Activated T-cell treated with anti-CD3 and anti-CD28 coated beads for 48 hours (primary cell): ENCODE results near the gene POT1.

ENCODE experiments used
- DNase-seq: peaks from one replicate; pipeline ENCODE4 v3.0.0-alpha.2; 2020; ENCODE audit warnings: low read depth

POT1 gene

DNA sequence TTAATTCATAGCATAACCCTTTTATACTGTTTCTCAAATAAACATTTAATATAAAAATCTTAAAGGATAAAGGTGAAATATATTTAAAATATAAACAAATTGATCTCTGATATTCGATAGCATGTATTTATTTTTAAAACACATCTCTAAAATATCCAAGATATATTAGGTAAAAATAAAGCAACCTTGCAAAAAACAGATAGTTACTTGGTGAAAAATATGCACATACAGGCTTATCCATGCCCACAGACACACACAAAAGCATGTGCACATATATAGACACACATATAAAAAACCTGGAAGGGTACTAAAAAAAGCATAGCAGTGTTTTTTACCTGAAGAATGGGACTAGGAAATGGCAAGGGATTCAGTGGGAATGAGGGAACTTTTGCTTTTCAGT lies 19.8 kb downstream of the POT1 start:
- DNase-seq = no peak

DNA sequence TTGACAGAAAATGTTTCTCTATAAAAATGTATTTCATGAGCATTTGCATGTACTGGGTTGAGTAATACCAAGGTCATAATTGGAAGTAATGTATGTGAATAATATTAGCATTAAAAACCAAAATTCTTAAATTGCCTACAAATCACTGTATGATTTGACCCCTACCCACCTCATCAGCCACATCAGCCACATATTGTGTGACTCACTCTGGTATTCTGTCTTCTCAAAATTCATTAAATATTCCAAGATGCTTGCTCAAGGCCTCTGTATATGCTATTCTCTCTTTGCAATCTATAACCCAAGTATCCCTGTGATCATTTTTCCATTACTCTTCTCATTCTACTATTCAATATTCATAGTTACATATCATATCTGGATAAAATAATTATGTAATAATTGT lies 21.4 kb downstream of the POT1 start:
- no peak for DNase-seq

DNA sequence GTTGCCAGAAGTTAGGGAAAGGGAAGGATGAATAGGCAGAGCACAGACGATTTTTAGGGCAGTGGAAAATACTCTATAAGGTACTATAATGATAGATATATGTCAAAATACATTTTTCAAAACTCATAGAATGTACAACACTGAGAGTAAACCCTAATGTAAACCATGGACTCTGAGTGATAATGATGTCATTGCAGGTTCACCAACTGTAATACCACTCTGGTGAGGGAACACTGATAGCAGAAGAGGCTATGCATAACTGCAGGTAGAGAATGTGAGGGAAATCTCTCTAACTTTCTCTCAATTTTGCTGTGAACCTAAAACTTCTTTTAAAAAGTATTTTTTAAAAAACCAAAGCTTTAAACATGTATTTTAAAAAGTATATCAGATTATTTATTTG lies 22.1 kb downstream of the POT1 start:
- no peak for DNase-seq

DNA sequence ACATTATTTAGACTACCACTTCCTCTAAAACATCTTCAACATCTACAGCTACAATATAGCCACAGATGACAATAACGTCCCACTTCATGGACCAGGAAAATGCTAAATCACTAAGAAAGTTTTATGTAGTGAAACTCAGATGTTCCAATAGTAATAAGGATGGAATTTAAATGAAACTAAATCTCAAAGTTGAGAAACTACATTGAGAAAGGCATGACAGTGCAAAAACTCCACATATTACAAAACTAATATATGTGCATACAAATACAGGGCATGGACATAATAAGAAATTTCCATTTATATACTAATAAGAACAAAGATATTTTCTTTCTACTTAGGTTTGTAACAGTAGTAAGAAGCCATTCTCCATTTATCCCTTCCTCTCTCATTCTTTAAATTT lies 31.1 kb downstream of the POT1 start:
- DNase-seq = no peak

DNA sequence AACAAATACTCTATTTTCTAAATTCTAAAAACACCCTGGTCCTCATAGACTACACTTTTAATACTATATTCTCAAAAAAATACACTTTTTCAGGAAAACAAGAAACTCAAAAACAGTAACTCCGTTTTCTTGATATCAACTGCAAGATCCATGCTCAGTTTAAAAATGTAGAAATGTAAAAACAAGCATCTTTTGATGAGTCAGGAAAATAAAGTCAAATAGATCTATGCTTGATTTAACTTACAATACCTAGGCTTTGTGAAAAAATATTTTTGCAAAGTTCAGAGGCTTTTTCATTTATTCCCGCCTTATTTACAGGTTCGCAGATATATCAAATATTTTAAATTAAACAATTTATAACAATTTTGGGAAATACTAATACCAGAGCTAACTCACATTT lies 33.6 kb downstream of the POT1 start:
- no peak for DNase-seq

DNA sequence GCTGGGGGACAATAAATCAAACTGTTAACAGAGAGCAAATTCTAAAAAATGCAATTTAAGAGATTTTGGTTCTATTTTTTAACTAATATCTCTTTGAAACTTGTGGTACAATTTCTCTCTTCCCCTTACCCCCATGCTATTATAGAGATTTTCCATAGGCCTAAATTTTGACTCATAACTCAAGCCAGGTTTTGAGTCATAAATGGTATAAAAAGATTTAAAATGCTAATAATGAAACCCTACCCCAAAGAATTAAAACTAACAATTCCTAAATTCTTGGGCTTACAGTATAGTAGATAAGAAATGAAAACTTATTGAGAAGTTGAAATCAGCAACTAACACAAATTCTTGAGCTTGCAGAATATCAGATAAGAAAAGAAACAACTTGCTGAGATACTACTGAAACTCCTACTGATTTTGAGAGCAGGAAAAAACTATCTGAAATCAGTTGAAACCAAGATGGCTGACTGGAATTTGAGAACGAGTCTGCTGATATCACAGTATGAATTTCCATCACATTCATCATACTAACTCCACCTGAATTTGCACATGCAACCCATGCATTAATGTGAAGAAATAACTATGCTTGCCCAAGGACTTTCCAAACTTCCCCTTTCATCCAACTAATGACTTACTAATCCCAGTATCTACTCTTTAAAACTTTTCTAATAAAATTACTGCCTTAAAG lies 36.3 kb downstream of the POT1 start:
- DNase-seq = no peak

DNA sequence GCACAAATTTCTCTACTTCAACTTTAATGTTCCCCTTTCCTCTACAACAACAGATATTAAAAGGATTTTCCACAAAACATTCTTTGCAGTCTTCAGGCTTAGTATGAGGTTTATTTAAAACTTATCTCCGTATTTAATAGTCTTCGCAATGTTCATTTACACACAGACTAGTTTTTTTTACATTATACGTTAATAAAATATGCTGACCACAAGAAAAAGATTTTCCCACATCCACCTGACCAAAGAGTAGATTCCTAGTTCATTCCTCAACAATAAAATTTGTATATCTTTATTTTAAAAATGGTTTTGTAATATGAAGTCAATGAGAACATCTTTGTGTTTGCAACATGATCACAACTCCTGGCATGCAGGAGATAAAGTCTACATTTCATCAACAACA lies 42.4 kb downstream of the POT1 start:
- no peak for DNase-seq

DNA sequence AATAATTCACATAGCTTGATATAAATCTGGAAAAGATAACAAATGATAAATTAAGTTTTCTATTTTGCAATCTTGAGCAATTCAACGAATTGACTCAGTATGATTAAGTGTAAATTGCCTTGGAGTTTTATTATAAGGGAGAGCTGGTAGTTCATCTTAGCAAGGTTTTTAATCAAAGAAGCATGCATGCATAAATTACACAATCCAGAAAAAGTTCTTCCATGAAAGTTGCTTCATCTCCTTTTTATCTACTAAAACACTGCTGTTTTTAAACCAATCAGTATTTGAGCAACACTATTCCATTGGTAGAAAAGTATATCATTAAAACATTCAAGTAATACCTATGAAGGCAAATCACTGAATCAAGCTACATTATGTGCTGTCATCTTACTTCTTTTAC lies 47.6 kb downstream of the POT1 start:
- DNase-seq = no peak

DNA sequence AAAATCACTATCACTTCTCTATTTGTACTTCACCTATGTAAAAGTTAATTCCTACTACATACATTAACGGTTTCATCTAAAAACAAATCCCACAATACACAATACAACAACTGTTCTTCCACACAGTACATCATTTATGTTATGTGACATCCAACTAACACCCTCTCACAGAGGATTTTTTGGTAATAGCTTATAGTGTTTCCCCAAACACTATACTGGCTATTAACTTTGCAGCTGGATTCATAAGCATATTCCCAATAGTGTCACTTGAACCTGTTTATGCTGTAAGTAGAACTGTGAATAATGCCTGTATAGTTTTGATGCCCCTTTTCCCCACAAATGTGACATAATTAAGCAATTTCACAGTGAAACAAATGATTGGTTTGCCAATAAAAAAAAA lies 49.9 kb downstream of the POT1 start:
- no peak for DNase-seq

DNA sequence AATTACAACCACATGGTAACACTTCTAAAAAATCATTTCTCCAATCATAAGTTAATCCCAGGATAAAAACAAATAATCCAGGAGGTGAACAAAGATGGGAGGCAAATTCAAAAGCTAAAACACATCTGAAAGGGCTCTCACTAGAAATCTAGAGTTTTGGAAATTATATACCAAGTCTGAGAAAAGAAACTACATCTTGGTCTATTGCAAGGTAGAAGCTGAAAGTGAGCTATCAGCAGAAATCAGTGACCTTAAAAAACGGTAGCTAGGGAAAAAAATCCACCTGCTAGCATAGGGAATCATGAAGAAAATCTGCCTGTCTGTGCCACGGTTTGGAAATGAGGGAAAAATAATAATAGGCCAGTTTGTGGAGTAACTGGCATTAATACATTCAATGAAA lies 50.5 kb downstream of the POT1 start:
- DNase-seq = no peak

DNA sequence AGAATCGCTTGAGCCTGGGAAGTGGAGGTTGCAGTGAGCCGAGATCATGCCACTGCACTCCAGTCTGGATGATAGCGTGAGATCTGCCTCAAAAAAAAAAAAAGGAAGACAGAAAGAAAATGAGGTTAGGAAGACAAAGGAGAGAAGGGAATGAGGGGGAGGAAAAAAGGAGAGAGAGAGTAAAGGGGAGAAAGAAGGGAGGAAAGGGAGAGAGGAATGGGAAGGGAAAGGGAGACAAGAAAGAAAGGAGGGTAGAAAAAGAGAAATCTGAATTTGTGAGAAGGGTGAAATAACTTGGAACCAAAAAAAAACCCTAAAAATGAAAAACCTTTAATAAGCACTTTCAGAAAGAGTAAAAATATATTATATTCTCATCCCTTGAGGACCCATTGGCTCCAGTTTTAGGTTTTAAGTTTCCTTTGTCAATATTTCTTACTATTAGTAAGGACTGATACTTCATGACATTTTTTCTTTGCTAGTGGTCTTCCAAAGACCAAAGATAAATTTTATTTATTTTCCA lies 54.9 kb downstream of the POT1 start:
- DNase-seq = no peak

DNA sequence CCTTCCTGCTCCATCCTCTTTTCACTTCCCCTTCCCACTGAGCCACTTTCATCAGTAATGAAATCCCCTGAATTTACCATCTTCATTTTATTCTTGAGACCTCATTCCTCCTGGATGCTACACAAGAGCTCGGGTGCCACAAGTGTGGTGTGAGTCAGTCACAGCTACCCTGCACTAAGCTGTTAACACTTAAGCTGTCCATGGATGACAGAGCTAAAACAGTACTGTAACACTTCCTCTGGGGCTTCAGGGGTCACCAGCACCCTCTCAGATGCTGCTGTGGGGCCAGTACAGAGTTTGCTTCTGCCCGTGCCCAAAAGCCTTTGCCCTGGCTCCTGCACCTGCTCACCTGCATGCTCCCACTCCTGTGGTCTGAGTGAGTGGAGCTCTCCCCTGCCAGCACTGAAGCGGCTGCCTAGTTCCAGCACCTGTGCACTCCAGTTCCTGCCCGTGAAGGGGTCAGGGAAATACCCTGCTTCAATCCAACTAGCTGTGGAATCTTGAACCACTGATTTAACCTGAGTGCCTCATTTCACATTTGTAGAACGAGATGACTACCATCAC lies 71.9 kb downstream of the POT1 start:
- no peak for DNase-seq

DNA sequence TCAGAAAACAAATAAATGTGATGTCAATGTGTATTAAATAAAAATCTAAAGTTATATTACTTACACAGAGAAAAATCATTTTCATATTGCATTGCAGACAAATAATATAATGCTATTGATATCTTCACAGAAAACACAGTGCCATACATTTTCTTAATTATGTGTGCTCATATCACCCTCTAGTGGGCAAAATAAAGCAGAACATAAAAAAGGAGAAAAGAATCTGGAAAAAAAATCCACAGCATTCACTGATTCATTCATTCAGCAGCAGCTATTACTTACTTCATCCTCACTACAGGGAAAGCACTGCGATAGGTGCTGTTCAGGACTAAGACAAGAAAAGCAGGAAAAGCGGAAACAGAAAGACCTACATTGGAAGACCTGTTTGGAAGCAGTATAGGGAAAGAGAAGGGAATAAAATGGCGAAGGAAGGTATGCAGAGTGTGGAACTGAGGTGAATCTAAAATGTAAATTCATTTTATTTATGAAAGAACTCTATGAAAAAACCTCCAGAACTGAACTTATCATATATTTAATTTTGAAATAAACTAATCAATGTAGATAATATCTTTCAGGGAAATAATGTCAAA lies 73.2 kb downstream of the POT1 start:
- DNase-seq = no peak

DNA sequence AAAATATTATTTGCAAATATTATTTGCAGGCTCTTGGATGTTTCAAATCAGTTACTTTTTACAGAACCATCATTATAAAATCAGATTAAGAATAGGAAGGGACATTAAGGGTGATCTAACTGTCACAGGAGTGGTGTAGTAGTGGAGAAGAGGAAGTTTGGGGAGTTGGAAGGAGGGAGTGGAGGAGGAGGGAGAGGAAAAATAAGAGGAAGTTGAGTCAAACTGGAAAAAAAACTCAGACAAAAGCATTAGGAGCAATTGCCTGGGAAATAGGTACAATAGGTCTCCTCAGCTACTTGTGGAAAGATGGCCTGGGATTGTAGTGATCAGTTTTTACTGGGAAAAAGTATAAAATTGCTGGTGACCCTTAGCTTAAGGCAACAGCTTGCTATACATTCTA lies 86.3 kb downstream of the POT1 start:
- DNase-seq = no peak

DNA sequence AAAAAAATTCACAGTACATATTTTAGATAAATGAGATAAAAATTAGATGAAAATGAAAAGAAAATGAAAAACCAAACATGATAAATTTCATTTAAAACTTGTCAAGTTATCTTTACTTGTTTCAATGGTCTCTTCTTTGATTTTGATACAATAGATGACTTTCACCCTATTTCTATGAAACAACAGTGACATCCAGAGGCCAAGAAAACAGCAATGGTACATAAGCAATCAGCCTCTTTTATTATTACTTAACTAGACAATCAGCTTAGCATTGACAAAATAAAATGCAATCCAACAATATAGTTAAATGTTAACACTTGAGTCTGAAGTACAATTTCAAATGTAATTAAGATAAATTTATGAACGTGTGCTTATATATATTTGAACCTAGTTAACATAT lies 89.2 kb downstream of the POT1 start:
- DNase-seq = no peak

DNA sequence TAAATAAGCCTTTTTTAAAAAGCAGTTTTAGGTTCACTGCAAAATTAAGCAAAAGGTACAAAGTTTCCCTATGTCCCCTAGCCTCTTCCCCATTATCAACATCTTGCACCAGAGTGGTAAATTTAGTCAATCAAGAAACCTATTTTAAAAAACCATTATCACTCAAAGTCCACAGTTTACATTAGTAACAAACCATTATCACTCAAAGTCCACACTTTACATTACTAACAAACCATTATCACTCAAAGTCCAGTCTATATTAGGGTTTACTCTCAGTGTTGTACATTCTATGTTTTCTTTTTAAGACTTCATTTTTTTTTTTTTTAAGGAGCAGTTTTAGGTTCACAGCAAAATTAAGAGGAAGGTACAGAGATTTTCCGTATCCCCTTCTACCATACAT lies 89.9 kb downstream of the POT1 start:
- no peak for DNase-seq

DNA sequence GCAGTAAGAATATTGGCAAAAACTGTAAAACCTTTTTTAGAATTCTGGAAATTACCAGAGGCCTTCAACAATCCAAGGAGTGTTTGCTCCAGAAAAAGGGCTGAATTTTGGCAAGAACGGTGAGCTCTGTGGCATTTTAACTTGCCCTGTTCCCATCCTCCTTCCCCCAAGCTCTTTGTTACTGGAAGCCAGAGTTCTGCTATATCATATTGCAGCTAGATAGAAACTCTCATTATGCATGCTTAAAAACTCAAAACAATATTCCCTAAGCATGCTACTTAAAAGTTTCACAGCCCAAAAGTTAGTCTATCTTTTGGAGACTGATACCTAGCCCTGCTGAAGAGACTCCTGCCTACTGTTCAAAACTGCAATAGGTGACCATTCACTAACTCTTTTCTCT lies 93.5 kb downstream of the POT1 start:
- DNase-seq = no peak

DNA sequence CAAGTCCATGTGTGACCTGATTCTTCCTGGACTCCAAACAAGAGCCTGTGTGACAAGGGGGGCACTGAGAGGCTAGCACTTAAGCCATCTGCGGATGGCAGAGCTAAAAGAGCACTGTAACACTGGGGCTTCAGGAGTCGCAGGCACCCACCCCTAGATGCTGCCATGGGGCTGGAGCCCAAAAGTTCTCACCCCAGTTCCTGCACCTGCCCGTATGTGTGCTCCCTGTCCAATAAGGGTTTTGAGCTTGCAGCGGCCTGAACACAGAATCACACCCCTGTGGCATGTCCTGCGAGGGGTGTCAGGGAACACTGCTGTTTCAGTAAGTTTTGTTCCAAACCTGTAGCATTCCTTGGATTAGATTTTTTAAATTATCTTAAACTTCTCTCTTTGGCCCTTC lies 110.8 kb downstream of the POT1 start:
- DNase-seq = no peak

DNA sequence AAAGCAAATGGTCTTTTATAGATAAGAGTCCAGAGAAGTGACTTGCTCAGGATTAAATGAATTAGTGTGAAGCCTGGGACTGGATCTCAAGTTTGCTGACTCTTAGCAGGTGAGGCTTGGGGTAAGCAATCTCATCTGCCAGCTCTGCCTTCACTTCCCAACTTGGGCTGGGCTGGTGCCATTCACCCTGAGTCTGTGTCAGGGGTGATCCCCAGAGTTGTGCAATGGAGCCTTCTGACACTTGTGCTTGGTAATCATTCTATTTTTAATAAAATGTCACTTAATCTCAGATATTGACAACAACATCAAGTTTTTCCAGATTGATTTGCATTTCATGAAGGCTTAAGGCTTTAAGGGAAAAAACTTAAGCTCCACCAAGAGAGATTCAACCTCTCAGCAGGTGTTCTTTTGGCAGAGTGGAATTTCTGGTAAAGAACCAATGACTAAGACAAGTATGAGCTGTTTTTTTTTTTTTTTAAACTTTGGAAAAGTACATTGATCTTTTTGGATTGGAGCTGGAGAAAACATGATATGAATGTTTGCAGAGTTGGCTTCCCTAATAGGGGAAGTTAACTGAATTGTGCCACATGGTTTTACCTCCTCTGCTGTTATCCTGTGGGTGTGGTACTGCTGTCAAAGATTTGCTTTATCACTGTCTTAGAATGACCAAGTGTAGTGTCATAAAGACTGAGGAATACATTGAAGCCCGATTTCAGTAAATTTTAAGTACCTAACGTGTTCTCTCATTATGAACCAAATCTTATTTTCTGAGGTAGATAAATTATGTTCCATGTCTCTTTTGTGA lies 115.4 kb downstream of the POT1 start:
- DNase-seq = no peak

DNA sequence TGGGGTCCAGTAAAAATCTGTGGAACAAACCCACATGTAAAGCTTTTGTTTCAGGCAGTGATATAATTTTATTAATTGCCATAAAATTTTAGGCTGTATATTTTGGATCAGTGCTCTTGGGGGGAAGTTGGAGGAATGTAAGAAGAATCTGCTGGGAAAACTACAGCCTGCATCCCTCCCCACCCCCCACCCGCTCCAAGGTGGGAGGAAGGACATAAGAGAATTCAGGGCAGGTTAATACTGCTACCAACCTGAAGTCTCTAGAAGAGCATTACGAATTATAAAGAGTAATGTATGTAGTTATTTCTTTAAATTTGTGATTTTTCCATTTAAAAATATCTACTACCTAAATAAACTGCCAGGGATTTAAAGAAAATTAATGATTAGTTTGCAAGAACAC lies 116.9 kb downstream of the POT1 start:
- no peak for DNase-seq

DNA sequence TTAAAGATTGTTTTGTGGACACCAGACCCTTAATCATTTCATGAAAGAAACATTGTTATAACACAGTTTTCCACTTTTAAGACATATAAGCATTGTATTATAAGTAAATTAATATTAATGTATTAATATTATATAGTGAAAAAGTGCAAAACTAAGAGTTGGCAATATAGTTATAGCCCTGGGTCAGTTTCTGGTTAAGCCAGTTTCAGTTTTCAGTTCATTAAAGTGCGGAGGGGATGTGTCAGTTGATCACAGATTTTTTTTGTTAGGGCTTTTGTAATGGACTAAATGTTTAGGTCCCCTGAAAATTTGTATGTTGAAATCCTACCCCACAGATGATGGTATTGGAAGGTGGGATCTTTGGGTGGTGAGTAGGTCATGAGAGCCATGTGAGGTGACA lies 118.3 kb downstream of the POT1 start:
- no peak for DNase-seq

DNA sequence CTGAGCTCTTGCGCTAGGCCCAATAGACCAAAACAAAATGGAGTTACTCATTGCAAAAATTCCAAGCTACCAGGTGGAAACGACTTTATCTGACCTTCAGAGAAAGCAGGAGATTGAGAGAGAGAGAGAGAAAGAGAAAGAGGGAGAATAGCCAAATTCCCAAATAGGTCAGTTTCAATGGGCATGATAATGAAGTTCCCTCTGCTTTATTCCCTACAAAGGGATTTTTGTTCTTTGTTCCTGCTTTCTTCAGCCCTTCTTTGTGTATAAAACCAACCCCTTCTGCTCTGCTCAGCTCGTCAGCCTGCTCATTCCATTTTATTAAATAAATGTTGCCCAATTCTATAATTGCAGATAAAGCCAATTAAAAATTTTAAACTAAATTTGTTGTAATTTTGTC lies 119.0 kb downstream of the POT1 start:
- DNase-seq = no peak

DNA sequence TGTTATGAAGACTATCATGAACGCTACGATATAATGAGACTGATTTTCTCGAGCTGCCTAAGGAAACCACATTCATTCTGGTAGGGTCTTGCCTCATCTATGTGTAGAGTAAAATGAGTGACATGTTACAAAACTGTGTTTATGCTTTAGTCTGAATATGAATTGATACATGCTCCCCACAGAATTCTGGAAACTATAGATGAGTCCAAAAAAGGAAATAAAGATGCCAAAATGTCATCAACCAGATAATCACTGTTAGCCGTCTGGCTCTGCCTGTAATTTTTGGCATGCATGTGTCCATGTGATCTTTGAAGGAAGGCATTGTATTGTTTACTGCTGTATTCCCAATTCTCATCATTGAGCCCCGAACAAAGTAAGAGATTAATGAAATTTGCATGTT lies 121.4 kb downstream of the POT1 start:
- DNase-seq = no peak
